ENCODE data around the gene GNA14. TPM values are rescaled to one million over a fixed set of nuclear protein-coding genes. Genes with fewer than 3 reads are reported as not detected.

The GNA14 gene
- total and polyA plus RNA-seq, 2 of the 8 experiments (the other 6 are each of a cell fraction or from before 2014, with no cell fraction given) = 3.4 to 6.3 TPM

DNA sequence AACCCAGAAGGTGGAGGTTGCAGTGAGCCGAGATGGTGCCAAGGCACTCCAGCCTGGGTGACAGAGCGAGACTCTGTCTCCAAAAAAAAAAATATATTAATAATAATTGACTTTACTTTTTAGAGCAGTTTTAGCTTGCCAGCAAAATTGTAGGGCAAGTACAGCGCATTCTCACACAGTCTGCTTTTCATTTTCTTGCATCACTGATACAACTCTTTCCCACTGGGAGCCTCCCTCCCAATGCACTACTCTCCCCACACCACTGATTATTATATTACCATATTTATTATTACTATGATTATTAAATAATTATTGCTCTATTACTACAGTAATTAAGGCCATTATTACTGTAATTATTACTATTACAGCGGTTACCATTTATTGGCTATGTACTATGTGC lies 212.8 kb downstream of the GNA14 start:
- Histone ChIP-seq H3K36me3 (ENCODE audit: control insufficient read depth in 2 of 4, insufficient read depth in 4 of 4, low read length in 3 of 4) (no peaks in the 10 kb centered on the region), H3K56ac (replicated peaks; ENCODE audit: insufficient read length, low read depth, low read length) (no peak overlapping the region), H3K79me1 (ENCODE audit: low read depth, low read length) (no peaks in the 10 kb centered on the region), H3K79me2 (ENCODE audit: control insufficient read depth in 1 of 2, insufficient read depth in 2 of 2, low read length in 2 of 2) (no peaks in the 10 kb centered on the region), H3K9ac (replicated peaks in 1 of 4; ENCODE audit: extremely low read depth in 1 of 4, low read depth in 3 of 4, low read length in 3 of 4) (no peak overlapping the region), H3K4me2 (ENCODE audit: insufficient read depth in 1 of 2, low read depth in 2 of 2, low read length in 2 of 2) (no peak overlapping the region), H2BK5ac (ENCODE audit: low read depth, low read length) (no peak overlapping the region), H4K20me1 (replicated peaks in 1 of 2; ENCODE audit: control insufficient read depth in 1 of 2, insufficient read depth in 2 of 2, low read length in 2 of 2) (no peaks in the 10 kb centered on the region), H3K27ac (ENCODE audit: low read depth, low read length) (no peak overlapping the region), H2BK120ac (replicated peaks; ENCODE audit: low read depth, low read length) (no peak overlapping the region), H3K27me3 (replicated peaks in 1 of 4; ENCODE audit: control insufficient read depth in 3 of 4, extremely low read depth in 1 of 4, insufficient read depth in 3 of 4, low read length in 3 of 4) (no peaks in the 10 kb centered on the region), H3K4ac (replicated peaks; ENCODE audit: insufficient read length, low read depth, low read length) (no peak overlapping the region), H3K9me3 (ENCODE audit: insufficient read depth in 2 of 2, low read depth in 1 of 2, low read length in 1 of 2) (no peaks in the 10 kb centered on the region), H2BK12ac (ENCODE audit: low read depth, low read length) (no peak overlapping the region), H2AFZ (ENCODE audit: low read length) (no peak overlapping the region), H4K91ac (replicated peaks; ENCODE audit: insufficient read length, low read length) (no peak overlapping the region), H3K18ac (ENCODE audit: extremely low read depth, low read length) (no peak overlapping the region), H3K4me1 (replicated peaks in 1 of 4; ENCODE audit: control insufficient read depth in 3 of 4, insufficient read depth in 4 of 4, low read length in 3 of 4) (peaks cover 0 to 5% (median 3%) of the 10 kb centered on the region in 4 experiments; a peak in 5 of 7 replicates), H3K23me2 (ENCODE audit: low read depth, low read length) (0 out of 2 replicates have a peak, but pooled peaks cover 1% of the 10 kb centered on the region), H3K14ac (ENCODE audit: insufficient read length) (no peak overlapping the region), H2BK20ac (ENCODE audit: low read length) (no peak overlapping the region), H2AK5ac (ENCODE audit: low read depth, low read length) (no peak overlapping the region), H2BK15ac (ENCODE audit: low read length) (no peak overlapping the region), H4K5ac (ENCODE audit: insufficient read length, low read depth, low read length) (no peak overlapping the region), H3K4me3 (ENCODE audit: extremely low read depth in 1 of 4, insufficient read depth in 2 of 4, low read depth in 3 of 4, low read length in 4 of 4) (no peak overlapping the region), H4K8ac (ENCODE audit: extremely low read depth, insufficient read depth, low read length) (no peak overlapping the region), H3K23ac (ENCODE audit: insufficient read length) (no peak overlapping the region)
- DNase-seq (ENCODE audit: low read depth in 1 of 2, low spot score in 2 of 2) = no peak
- POLR2A ChIA-PET (ENCODE audit: partially characterized antibody) = interaction anchor here (0.7 to 1.3 kb wide), 2 partner anchors 52 to 53 kb away, joined by 3 to 6 read pairs; no protein-coding TSS in a partner anchor
- WGBS, 2 experiments (ENCODE audit: extremely low coverage in 1 of 2, insufficient coverage in 1 of 2, insufficient read length in 1 of 2, insufficient replicate concordance in 2 of 2, low coverage in 1 of 2, low lambda C conversion rate in 2 of 2, missing lambda C conversion rate in 1 of 2) = 94% methylated on average over 4 of the region's 4 CpGs; no CpG with 5 or more reads in 1 of the 2 experiments
- CTCF ChIA-PET (ENCODE audit: partially characterized antibody) = interaction anchor here (0.6 to 20.5 kb wide), 10 partner anchors 9 to 833 kb away, joined by 3 to 384 read pairs (median 20); partner anchors contain the start of gene GNA14
- no peak for FAIRE-seq
- TF ChIP-seq POU5F1 (IDR thresholded peaks at IDR 0.05; ENCODE audit: low read depth, low read length) = no peak
- no peak for TF ChIP-seq SP2 (IDR thresholded peaks at IDR 0.05; ENCODE audit: low read length)
- TF ChIP-seq GTF2F1 (IDR thresholded peaks at IDR 0.05; ENCODE audit: borderline replicate concordance, low read depth, low read length) = no peak

Data from H1 (cell line).